Hepatic stellate cell (primary cell): ENCODE data around the gene HOXB4.

ENCODE experiments used
- DNase-seq: peaks from one replicate; pipeline ENCODE4 v3.0.0; 2011; ENCODE audit warnings: low spot score

The HOXB4 gene

GRCh38 chr17:48615047-48615962 is 37.2 kb upstream of the HOXB4 start, which contains the start of gene HOXB8:
HOXB8 (minus strand) TSS chr17:48615292; CDS start chr17:48614704, 588 bp downstream.
- DNase-seq, result no peak

DNA sequence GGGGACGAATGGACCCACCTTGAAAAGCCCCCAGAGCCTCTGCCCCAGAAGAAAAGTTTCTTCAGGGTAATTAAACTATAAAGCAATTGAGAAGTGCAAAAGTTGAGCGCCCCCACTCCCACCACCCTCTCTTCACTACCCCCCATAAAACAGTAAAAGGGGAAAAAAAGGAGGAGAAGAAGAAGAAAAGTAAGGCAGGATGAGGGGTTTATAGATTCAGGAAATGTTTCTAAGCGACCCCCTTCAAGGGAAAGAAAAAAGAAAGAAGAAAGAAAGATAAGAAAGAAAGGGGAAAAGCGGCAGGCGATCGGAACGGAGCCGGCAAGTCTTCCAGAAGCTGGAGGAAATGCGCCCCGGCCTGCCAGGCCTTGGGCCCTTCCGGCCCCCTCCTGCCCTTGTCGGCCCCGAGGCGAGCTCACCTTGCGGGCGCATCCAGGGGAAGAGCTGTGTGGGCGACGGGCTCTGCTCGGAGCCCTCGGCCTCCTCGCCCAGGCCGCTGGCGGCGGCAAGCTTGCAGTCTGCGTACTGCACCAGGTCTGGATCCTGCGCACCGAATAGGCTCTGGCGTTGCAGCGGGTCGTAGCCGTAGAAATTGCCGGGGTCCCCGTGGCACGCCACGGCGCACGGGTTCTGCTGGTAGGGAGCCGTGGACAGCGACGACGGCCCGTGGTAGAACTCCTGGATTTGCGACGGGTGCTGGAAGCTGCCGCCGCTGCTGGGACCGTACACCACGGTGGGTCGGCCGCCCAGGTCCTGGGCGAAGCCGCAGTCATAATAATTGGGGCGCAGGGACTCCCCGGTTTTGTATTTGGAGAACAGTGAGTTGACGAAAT is 35.9 kb upstream of the HOXB4 start:
- no peak for DNase-seq

- peak; percentile 84 for DNase-seq
These were observed 34.9 kb upstream of the HOXB4 start for GRCh38 chr17:48612854-48613691.

- DNase-seq, result no peak
These were observed 34.3 kb upstream of the HOXB4 start for GRCh38 chr17:48612456-48612853.

GRCh38 chr17:48611681-48612455 is 33.7 kb upstream of the HOXB4 start:
- DNase-seq, result no peak

GRCh38 chr17:48611213-48611612 is 33.1 kb upstream of the HOXB4 start:
- no peak for DNase-seq

GRCh38 chr17:48610282-48611211 is 32.4 kb upstream of the HOXB4 start, which contains the start of gene HOXB7:
HOXB7 (minus strand) TSS chr17:48611017; CDS start chr17:48610918, 99 bp downstream.
- peak; percentile 94 for DNase-seq

GRCh38 chr17:48609759-48610281 is 31.7 kb upstream of the HOXB4 start:
- DNase-seq, result no peak

DNA sequence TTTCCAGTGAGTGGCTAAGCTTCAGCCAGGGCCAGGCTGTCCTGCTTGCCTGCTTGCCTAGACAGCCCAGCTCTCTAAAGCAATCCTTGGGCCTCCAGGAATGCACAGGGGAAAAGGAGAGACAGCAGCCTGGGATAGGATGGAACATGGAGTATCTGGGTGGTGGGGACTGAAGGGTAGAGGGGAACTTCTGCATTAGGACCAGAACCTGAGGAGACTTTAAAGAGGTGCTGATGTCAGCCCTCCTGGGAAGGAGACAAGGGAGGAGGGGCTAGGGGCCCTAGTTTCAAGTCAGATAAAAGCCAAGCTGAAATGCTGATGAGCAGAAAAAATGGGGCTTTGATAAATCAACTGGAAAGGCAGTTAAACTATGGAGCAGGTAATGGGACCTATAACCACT is 30.9 kb upstream of the HOXB4 start:
- DNase-seq, result no peak

DNA sequence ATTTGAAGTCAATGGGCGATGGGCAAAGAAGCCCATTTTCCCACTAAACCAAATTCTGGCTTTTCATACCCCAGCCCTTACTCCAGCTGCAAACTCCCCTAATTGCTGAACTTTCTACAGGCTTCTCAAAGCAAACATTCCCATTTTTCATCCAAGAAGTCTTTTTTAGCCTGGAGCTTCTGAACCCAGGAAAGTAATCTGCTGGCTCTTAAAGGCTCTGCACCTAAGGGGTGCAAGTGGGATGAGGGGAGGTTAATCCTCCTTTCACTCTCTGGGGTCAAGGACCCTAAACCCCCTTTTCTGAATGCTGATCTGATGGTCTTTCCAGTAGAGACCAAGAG is 30.3 kb upstream of the HOXB4 start:
- DNase-seq, result no peak

GRCh38 chr17:48606892-48607614 is 28.9 kb upstream of the HOXB4 start:
- no peak for DNase-seq

- DNase-seq, result no peak
These were observed 28.1 kb upstream of the HOXB4 start for GRCh38 chr17:48605991-48606891.

DNA sequence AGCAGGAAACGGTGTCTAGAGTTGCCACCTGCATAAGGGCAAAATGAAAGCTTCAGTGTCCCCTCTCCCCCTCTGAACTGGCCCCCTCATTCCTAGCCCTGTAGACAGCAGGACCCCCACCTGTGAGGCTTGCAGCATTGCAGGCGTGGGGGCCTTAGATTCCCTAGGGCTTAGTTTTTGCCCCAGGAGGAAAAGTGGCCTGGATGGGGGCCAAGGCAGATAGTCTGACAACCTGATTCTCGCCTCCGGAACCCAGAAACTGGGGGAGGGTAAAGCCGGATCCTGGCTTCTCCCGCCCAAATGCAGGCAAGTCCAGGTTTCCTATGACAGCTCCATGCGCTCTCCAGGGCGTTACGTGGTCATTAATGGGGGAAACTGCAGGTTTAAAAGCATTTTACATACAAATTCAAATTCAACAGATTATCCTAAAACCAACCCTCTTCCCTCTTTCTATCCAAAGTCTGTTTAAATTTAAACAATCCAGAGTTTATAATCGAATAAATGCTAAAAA is 27.3 kb upstream of the HOXB4 start:
- DNase-seq, result no peak

DNA sequence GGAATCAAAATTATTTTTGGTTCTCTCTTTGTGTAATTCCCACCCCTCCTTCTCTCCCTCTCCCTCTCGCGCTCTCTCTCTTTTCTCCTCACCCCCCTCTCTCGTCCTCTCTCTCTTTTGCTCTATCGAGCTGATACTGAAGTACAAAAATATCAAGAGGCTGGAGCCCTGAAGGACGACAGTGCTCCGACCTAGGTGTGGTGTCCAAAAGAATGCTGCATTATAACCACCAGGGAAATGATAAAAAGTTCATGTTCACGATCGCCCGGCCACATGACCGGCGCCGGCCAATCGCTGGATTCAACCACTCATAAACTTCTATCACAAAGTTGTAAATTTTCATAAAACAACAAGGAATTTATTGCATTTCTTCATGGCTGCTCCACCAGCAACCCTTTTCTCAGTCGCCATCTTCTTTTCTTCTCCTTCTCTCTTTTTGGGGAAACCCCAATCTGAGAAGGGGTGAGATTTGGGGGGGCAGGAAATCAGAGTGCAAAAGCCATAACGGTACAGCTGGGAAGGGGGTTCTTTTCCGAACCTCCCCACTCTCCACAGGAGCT is 26.7 kb upstream of the HOXB4 start, which contains the start of gene HOXB6:
HOXB6 (minus strand) TSS at position 217 of the 560 bp plus-strand sequence. CDS start 6,836 bp downstream, outside the sequence.
- DNase-seq, result no peak

DNA sequence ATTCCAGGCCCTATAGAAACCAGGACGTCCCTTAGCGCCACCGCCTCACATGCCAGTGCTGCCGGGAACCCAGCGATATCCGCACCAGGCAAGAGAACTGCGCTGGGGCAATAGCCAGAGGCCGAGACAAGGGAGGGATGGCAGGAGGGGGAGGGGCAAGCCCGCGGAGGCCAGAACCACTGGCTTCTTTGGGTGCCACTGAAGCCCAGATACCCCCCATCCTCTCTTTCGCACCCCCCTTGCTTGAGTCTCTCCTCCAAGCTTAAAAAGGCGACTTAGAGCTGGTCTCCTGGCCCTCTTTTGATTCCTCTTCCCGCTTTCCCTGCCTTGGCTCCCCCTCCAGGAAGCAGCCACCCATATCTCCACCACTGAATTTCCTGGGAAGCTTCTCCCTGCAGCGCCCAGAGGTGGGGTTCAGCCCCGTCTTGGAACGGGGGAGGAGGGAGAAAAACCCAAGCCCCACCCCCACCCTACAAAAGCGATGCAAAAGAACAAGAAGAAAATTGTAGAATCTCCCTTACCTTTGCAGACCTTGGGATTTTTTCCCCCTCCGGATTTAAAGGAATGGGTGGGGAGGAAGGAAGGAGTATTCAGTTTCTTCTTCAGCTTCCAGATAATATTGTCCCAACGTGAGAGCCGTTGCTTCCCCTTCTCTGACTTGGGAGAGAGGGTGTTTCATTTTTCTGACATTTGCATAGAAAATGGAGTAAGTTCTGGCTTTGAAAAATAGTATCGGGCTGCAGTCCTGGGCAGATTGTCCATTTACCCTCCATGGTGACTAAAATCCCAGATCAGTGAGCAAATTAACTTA is 26.0 kb upstream of the HOXB4 start:
- no peak for DNase-seq
